IMR-90 (cell line): ENCODE results near the gene KIR3DL1. TPM values are rescaled to one million over a fixed set of nuclear protein-coding genes. Genes with fewer than 3 reads are reported as not detected.
A peak's percentile ranks its signal among the peaks of the same experiment; 100 is the strongest.
"Not testable (repeated sequence)": the region's sequence is repeated elsewhere in the genome, so short reads cannot be mapped to it uniquely, and the experiment has no call there.

Experiments used
- ATAC-seq: fragments of 200-7000 bp; cut with Tn5 transposase; 2 replicates; pipeline ENCODE4 v1.9.1; 2020; ENCODE audit warnings: low read depth, mild to moderate bottlenecking, moderate library complexity
- BruUV-seq: library from RNA; stranded (reverse); fragments of 400-500 nt; replicated peaks from 2 replicates; lab custom pipeline; 2021; lab: Mats Ljungman, UMichigan
- CTCF ChIA-PET: fragments of 300-600 bp; formaldehyde crosslinking; extraction: SDS; loops from one replicate; lab custom pipeline; 2021; ENCODE audit warnings: antibody characterized with exemption; lab: Yijun Ruan, JAX
- POLR2A ChIA-PET: fragments of 300-600 bp; sonication (Branson Sonifier 250); formaldehyde crosslinking; loops from one replicate; lab custom pipeline; 2022; ENCODE audit warnings: antibody characterized with exemption; ENCODE audit not compliant: unreplicated experiment; lab: Charles Lee
- DNase-seq: peaks from one replicate; pipeline ENCODE4 v3.0.0; 2013
- H2AFZ ChIP-seq: replicated peaks from 2 replicates; pipeline ENCODE3; 2013; ENCODE audit warnings: low read length, mild to moderate bottlenecking; ENCODE audit not compliant: poor library complexity
- H2AK5ac ChIP-seq: 2 replicates; pipeline ENCODE4 v1.6.1; 2013; ENCODE audit warnings: low read depth, low read length, inconsistent platforms
- H2AK9ac ChIP-seq: replicated peaks from 2 replicates; pipeline ENCODE3; 2013; ENCODE audit warnings: mild to moderate bottlenecking, low read depth, low read length, moderate library complexity; ENCODE audit not compliant: poor library complexity
- H2BK120ac ChIP-seq: 2 replicates; pipeline ENCODE4 v1.6.1; 2013; ENCODE audit warnings: low read depth, low read length, inconsistent platforms
- H2BK15ac ChIP-seq: 3 replicates; pipeline ENCODE4 v1.6.1; 2013; ENCODE audit warnings: low read depth, low read length, inconsistent platforms
- H2BK20ac ChIP-seq: 2 replicates; pipeline ENCODE4 v1.6.1; 2013; ENCODE audit warnings: low read depth, mild to moderate bottlenecking, inconsistent platforms, low read length, moderate library complexity
- H2BK5ac ChIP-seq: 2 replicates; pipeline ENCODE4 v1.6.1; 2013; ENCODE audit warnings: mild to moderate bottlenecking, low read depth, low read length, inconsistent platforms; ENCODE audit not compliant: poor library complexity, severe bottlenecking
- H3K14ac ChIP-seq: replicated peaks from 2 replicates; pipeline ENCODE4 v1.6.1; 2013; ENCODE audit warnings: low read depth, low read length, inconsistent platforms
- H3K18ac ChIP-seq: 2 replicates; pipeline ENCODE4 v1.6.1; 2013; ENCODE audit warnings: low read depth, low read length, control low read depth
- H3K23ac ChIP-seq: 2 replicates; pipeline ENCODE4 v1.6.1; 2013; ENCODE audit warnings: low read depth, low read length, inconsistent platforms
- H3K27ac ChIP-seq: 2 replicates; pipeline ENCODE4 v1.5.1; 2013; ENCODE audit warnings: mild to moderate bottlenecking, control low read depth, low read length; ENCODE audit not compliant: insufficient read depth
- H3K27me3 ChIP-seq: 2 replicates; pipeline ENCODE4 v1.6.1; 2013; ENCODE audit warnings: low read length; ENCODE audit not compliant: control insufficient read depth, insufficient read depth
- H3K36me3 ChIP-seq: 2 replicates; pipeline ENCODE4 v1.6.1; 2013; ENCODE audit warnings: low read length, mixed read lengths; ENCODE audit not compliant: control insufficient read depth, insufficient read depth
- H3K4ac ChIP-seq: 2 replicates; pipeline ENCODE4 v1.6.1; 2013; ENCODE audit warnings: low read depth, low read length, inconsistent platforms
- H3K4me1 ChIP-seq: 2 replicates; pipeline ENCODE4 v1.6.1; 2013; ENCODE audit warnings: low read length, mixed read lengths; ENCODE audit not compliant: control insufficient read depth, insufficient read depth
- H3K4me2 ChIP-seq: 2 replicates; pipeline ENCODE4 v1.6.1; 2013; ENCODE audit warnings: low read depth, mild to moderate bottlenecking, control low read depth, low read length, moderate library complexity
- H3K4me3 ChIP-seq: 2 replicates; pipeline ENCODE4 v1.5.1; 2013; ENCODE audit warnings: low read depth, mild to moderate bottlenecking, control low read depth, low read length, moderate library complexity; ENCODE audit not compliant: insufficient read depth
- H3K56ac ChIP-seq: 2 replicates; pipeline ENCODE4 v1.6.1; 2013; ENCODE audit warnings: low read length, inconsistent platforms; ENCODE audit not compliant: insufficient read depth; ENCODE audit errors: extremely low read depth
- H3K79me1 ChIP-seq, 2 experiments: 2 replicates each; pipeline ENCODE4 v1.6.1; 2013; ENCODE audit warnings: low read length in 2 of 2, inconsistent platforms in 1 of 2, low read depth in 1 of 2
- H3K9ac ChIP-seq: 2 replicates; pipeline ENCODE4 v1.6.1; 2013; ENCODE audit warnings: low read depth, low read length, control low read depth
- H3K9me1 ChIP-seq: 2 replicates; pipeline ENCODE4 v1.6.1; 2013; ENCODE audit warnings: low read length, inconsistent platforms; ENCODE audit not compliant: insufficient read depth
- H3K9me3 ChIP-seq: 2 replicates; pipeline ENCODE4 v1.6.1; 2013; ENCODE audit warnings: low read length; ENCODE audit not compliant: control insufficient read depth, insufficient read depth
- H4K20me1 ChIP-seq: 2 replicates; pipeline ENCODE4 v1.6.1; 2013; ENCODE audit warnings: low read length, inconsistent platforms; ENCODE audit not compliant: insufficient read depth
- H4K5ac ChIP-seq: 2 replicates; pipeline ENCODE4 v1.6.1; 2013; ENCODE audit warnings: mild to moderate bottlenecking, low read depth, low read length, control low read depth
- H4K8ac ChIP-seq, 2 experiments: 2 replicates each; pipeline ENCODE4 v1.6.1; 2013; ENCODE audit warnings: low read depth in 2 of 2, low read length in 2 of 2, control low read depth in 1 of 2, inconsistent platforms in 1 of 2
- H4K91ac ChIP-seq: 2 replicates; pipeline ENCODE4 v1.6.1; 2013; ENCODE audit warnings: low read depth, low read length, inconsistent platforms; ENCODE audit not compliant: insufficient read depth
- MAFK ChIP-seq: IDR thresholded peaks from 2 replicates; pipeline ENCODE4 v1.6.1; 2012; ENCODE audit warnings: low read depth, low read length, improper control_type of control experiment
- RFX5 ChIP-seq: IDR thresholded peaks from 2 replicates; pipeline ENCODE4 v1.8.0; 2012; ENCODE audit warnings: low read depth, mild to moderate bottlenecking, low read length, moderate library complexity
- WGBS, 2 experiments: methylation state at CpG; one replicate each; pipeline versions ENCODE4 v1.1.5 to v1.1.7; 2013; ENCODE audit warnings: missing lambda C conversion rate in 2 of 2; ENCODE audit not compliant: insufficient read length in 1 of 2; ENCODE audit errors: extremely low coverage in 2 of 2; 5-methylcytosine and 5-hydroxymethylcytosine counted together
- dilution Hi-C: fragments of 300-500 bp; cut with HindIII; formaldehyde crosslinking; loops from one replicate; pipeline ENCODE4 v1.14.3; 2018; ENCODE audit warnings: low sequenced_read_pairs; ENCODE audit not compliant: unreplicated experiment
- in situ Hi-C: fragments of 300-500 bp; cut with MboI; formaldehyde crosslinking; loops from 3 replicates; pipeline ENCODE4 v1.14.3; 2019; ENCODE audit warnings: low sequenced_read_pairs, inconsistent platforms, mixed read lengths
- intact Hi-C: fragments of 100-400 bp; cut with micrococcal nuclease; formaldehyde crosslinking; loops from 2 replicates; pipeline ENCODE4 v1.10.0; 2022
- polyA plus RNA-seq, 3 experiments: library from polyadenylated mRNA; depleted of rRNA; stranded (reverse); fragments of >200 nt; gene quantifications; 2 replicates each; pipeline ENCODE4 v1.2.3, GENCODE V29; 2012; ENCODE audit warnings: low replicate concordance in 1 of 3
- total RNA-seq: library from RNA; depleted of rRNA; stranded (reverse); fragments of >200 nt; gene quantifications from 2 replicates; pipeline ENCODE4 v1.2.3, GENCODE V29; 2012

KIR3DL1 gene
- total and polyA plus RNA-seq, 2 of the 4 experiments (the other 2 are of a cell fraction): not detected

- POLR2A ChIA-PET: no interaction called here
- dilution Hi-C loops: no loop called here
These were observed 9.8 kb upstream of the KIR3DL1 start for GRCh38 chr19:54806516-54806838.

DNA sequence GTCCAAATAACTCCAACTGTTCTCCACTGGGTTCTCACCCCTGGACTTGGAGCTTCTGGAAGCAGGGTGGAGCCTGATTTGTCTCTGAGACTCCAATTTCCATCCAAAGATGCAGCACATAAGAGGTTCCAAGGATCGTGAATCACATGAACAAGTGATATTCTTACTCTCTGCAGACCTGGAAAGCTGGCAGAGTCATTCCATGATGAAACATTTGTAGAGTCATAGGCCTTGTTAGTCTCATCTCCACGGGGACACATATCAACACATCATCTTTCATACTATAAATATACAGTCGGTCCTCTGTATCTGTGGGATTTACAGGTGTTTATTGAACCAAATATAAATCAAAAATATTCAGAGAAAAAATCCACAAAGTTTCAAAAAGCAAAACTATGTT, 1.7 kb upstream of the KIR3DL1 start:
- H3K36me3 ChIP-seq, BruUV-seq, H2AK5ac ChIP-seq, DNase-seq, H4K5ac ChIP-seq, H2BK120ac ChIP-seq, H3K4me2 ChIP-seq, H2BK15ac ChIP-seq, H2AK9ac ChIP-seq, dilution Hi-C loops, H3K27me3 ChIP-seq, POLR2A ChIA-PET, intact Hi-C loops, H3K18ac ChIP-seq, H3K79me1 ChIP-seq, H2BK5ac ChIP-seq, H4K8ac ChIP-seq, H3K4me3 ChIP-seq, H3K9me1 ChIP-seq, H3K9ac ChIP-seq, H3K56ac ChIP-seq, H2AFZ ChIP-seq, H2BK20ac ChIP-seq, H3K14ac ChIP-seq, H4K20me1 ChIP-seq, ATAC-seq, H3K27ac ChIP-seq, H3K23ac ChIP-seq, in situ Hi-C loops, H3K4me1 ChIP-seq, H4K91ac ChIP-seq, CTCF ChIA-PET, H3K4ac ChIP-seq: not testable (repeated sequence)
- H3K9me3 ChIP-seq: peaks cover 31% of the 10 kb centered on the region
- WGBS, 2 experiments: no CpG with 5 or more reads among the region's 3 CpGs

More at GRCh38 chr19:54806516-54806838, 9.8 kb upstream of the KIR3DL1 start:
- Histone ChIP-seq H3K4me3 (no peak overlapping the region), H3K27me3 (no peaks in the 10 kb centered on the region), H3K4me1 (no peaks in the 10 kb centered on the region), H3K56ac (no peak overlapping the region), H2BK20ac (no peak overlapping the region), H3K18ac (no peak overlapping the region), H2AFZ (no peak overlapping the region), H2AK9ac (no peak overlapping the region), H3K14ac (no peak overlapping the region), H4K20me1 (no peaks in the 10 kb centered on the region), H3K9me1 (no peaks in the 10 kb centered on the region), H3K9ac (no peak overlapping the region), H4K91ac (no peak overlapping the region), H2BK120ac (no peak overlapping the region), H3K4ac (no peak overlapping the region), H3K79me1 (no peaks in the 10 kb centered on the region), H3K27ac (no peak overlapping the region), H3K36me3 (no peaks in the 10 kb centered on the region), H3K9me3 (peaks cover 33% of the 10 kb centered on the region), H3K23ac (no peak overlapping the region), H2AK5ac (no peak overlapping the region), H4K5ac (no peak overlapping the region), H3K4me2 (no peak overlapping the region), H2BK15ac (no peak overlapping the region), H4K8ac (no peak overlapping the region), H2BK5ac (no peak overlapping the region)
- TF ChIP-seq RFX5 (no peak), MAFK (peak; percentile 11; the same call in 1 of the 2 replicates)
- WGBS, 2 experiments: no CpG with 5 or more reads among the region's 2 CpGs
- no TSS peak for BruUV-seq
- CTCF ChIA-PET: no interaction called here
- no peak for DNase-seq
- no peak for ATAC-seq
- in situ Hi-C loops (no loop called here), intact Hi-C loops (no loop called here)
